ENCODE data around the gene MICAL3. TPM values are rescaled to one million over a fixed set of nuclear protein-coding genes. Genes with fewer than 3 reads are reported as not detected.

MICAL3 gene
- polyA plus RNA-seq, 2 of the 4 experiments (the other 2 are of a cell fraction): 20.5 to 30.1 TPM

- TF ChIP-seq BCL3 (IDR thresholded peaks at IDR 0.05): no peak
- no peak for TF ChIP-seq HES2 (IDR thresholded peaks at IDR 0.05)
- TF ChIP-seq E2F6 (IDR thresholded peaks at IDR 0.05; ENCODE audit: borderline replicate concordance, low read depth): no peak
These were observed 108.7 kb downstream of the MICAL3 start (continued) for GRCh38 chr22:17915676-17916075.

GRCh38 chr22:17915188-17915587 is 109.2 kb downstream of the MICAL3 start:
- Histone ChIP-seq H3K9me3 (no peaks in the 10 kb centered on the region), H3K4me1 (peaks cover 20% of the 10 kb centered on the region), H3K4me2 (no peak overlapping the region), H3K27ac (no peak overlapping the region), H3K4me3 (no peak overlapping the region)
- TF ChIP-seq NFE2L2 (conservative IDR thresholded peaks at IDR 0.05; ENCODE audit: low read length) (no peak), TP53 (CRISPR knock-in tag; IDR thresholded peaks at IDR 0.05) (no peak), FOXS1 (CRISPR knock-in tag; IDR thresholded peaks at IDR 0.05) (no peak), CHD4 (IDR thresholded peaks at IDR 0.05; ENCODE audit: borderline replicate concordance) (no peak)
- ATAC-seq (no peak), FAIRE-seq (no peak), DNase-seq (ENCODE audit: low read depth in 1 of 2, low spot score in 1 of 2) (no peak)
- POLR2A ChIA-PET: no interaction called here
- 97% methylated on average over 4 of the region's 10 CpGs for WGBS (ENCODE audit: missing lambda C conversion rate)
- CTCF ChIA-PET: interaction anchor here (0.6 to 2.1 kb wide), 2 partner anchors 8 to 164 kb away, joined by 3 to 4 read pairs; no protein-coding TSS in a partner anchor

- Histone ChIP-seq H3K4me3 (no peak overlapping the region), H3K4me2 (no peak overlapping the region), H3K4me1 (peaks cover 27% of the 10 kb centered on the region), H3K9me3 (no peaks in the 10 kb centered on the region), H3K27ac (no peak overlapping the region)
- FAIRE-seq: no peak
- POLR2A ChIA-PET: no interaction called here
- CTCF ChIA-PET: interaction anchor here (0.5 kb wide), 1 partner anchor 60 kb away, joined by 3 read pairs; no protein-coding TSS in a partner anchor
- DNase-seq (ENCODE audit: low read depth in 1 of 2, low spot score in 1 of 2): no peak
- WGBS (ENCODE audit: missing lambda C conversion rate): 97% methylated on average over 3 of the region's 3 CpGs
- TF ChIP-seq PBX3 (IDR thresholded peaks at IDR 0.05): no peak
- no peak for TF ChIP-seq NR3C1 (IDR thresholded peaks at IDR 0.05)
- no peak for TF ChIP-seq NPAS2 (CRISPR knock-in tag; IDR thresholded peaks at IDR 0.05; ENCODE audit: borderline replicate concordance)
- no peak for TF ChIP-seq ATOH8 (CRISPR knock-in tag; IDR thresholded peaks at IDR 0.05; ENCODE audit: low read depth)
- no peak for TF ChIP-seq BCL3 (IDR thresholded peaks at IDR 0.05)
- TF ChIP-seq POLR2AphosphoS2 (conservative IDR thresholded peaks at IDR 0.05; ENCODE audit: low read length): no peak
- TF ChIP-seq MYC (IDR thresholded peaks at IDR 0.05; ENCODE audit: borderline replicate concordance, low read length): no peak
- no peak for TF ChIP-seq ESRRA (IDR thresholded peaks at IDR 0.05; ENCODE audit: borderline replicate concordance, low read length)
- TF ChIP-seq HDAC2 (IDR thresholded peaks at IDR 0.05): no peak
- no peak for TF ChIP-seq EHMT2 (IDR thresholded peaks at IDR 0.05; ENCODE audit: low read depth)
- no peak for TF ChIP-seq RARB (CRISPR knock-in tag; IDR thresholded peaks at IDR 0.05)
- TF ChIP-seq KDM1A (IDR thresholded peaks at IDR 0.05; ENCODE audit: low read depth): no peak
- TF ChIP-seq CHD2 (IDR thresholded peaks at IDR 0.05; ENCODE audit: low read length, partially characterized antibody): no peak
- no peak for TF ChIP-seq FOSL2 (IDR thresholded peaks at IDR 0.05)
- no peak for TF ChIP-seq FOSL2 (CRISPR knock-in tag; IDR thresholded peaks at IDR 0.05)
- no peak for TF ChIP-seq PHF8 (IDR thresholded peaks at IDR 0.05; ENCODE audit: borderline replicate concordance, low read depth)
- no peak for TF ChIP-seq CEBPB (IDR thresholded peaks at IDR 0.05)
- no peak for TF ChIP-seq POLR2A (IDR thresholded peaks at IDR 0.05; ENCODE audit: low read length)
- TF ChIP-seq FOSB (CRISPR knock-in tag; IDR thresholded peaks at IDR 0.05): no peak
- no peak for ATAC-seq
These were observed 109.9 kb downstream of the MICAL3 start for GRCh38 chr22:17914474-17914873.
